ENCODE results near the gene FLOT1.

The FLOT1 gene

DNA sequence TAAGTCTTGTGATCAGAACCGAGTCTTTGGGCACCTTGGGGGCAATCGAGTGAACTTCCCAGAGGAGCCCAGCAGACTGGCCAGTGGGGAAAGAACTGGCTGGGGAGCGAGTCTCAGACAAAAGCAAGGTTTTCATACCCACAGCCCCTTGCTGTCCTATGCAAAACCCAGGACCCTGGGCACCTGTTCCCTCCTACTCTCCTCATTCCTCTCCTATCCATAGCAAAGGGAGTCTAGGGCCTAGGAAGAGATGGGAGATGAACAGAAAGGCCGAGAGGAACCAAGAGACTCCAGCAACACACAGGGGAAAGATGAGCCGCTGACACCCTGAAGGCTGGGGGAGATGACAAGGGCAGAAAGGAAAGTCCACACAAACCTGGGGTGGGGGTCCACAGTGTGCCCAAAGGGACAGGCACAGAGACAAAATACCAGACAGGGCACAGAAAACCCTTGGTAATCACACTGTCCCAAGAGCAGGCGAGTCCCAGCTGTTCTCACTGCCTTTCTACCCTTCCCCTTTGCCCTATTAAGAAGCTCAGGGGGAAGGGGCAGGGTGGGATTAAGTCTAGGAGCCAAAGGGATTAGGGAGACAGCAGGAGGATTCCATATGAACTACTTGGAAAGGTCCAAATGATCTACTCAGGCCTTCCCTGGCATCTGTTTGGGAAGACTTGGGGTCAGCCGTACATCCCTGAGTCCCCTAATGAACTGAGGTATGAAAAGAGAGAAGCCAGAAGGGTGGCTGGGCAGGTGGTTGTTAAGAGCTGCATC, 62.5 kb downstream of the FLOT1 start:
- DNase-seq (ENCODE audit: low read depth, low spot score) = no peak

DNA sequence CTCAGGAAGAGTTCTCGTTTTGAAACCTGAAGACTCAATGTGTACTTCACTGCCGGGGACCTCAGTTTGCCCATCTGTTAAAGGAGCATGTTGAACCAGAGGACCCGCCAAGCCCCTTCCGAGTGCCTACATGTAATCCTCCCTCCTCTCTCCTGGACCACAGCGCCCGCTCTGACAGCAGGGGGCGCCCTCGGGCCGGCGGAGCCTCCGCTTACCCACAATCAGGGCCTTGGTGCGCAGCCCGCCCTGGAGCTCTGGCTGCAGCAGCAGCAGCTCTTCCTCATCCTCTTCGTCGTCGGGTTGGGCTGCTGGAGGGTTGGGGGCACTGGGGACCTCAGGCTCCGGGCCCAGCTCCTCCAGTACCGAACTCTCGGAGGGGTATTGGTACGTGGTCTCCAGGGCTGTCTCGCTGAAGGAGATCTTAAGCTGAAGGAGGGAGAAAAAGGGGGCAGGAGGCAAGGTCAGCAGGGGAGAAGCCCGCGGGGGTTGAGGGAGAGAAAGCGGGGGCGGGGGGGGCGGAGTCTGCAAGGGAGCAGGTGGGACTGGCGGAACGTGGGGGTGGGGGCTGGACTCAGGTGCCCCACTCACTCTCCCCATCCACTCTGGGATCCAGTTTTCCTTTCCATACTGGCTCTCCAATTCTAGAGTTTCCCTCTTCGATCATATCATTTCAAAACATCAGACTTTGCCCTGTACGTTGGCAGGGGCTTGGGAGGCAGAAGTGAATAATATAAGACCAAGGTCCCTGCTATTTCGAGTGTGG, 63.3 kb downstream of the FLOT1 start:
- peak; percentile 94 for DNase-seq (ENCODE audit: low read depth, low spot score)

All from astrocyte of the hippocampus (primary cell).